ENCODE results near the gene NEIL3. TPM values are rescaled to one million over a fixed set of nuclear protein-coding genes. Genes with fewer than 3 reads are reported as not detected.
"Not testable (repeated sequence)": the region's sequence is repeated elsewhere in the genome, so short reads cannot be mapped to it uniquely, and the experiment has no call there.

The NEIL3 gene
- total RNA-seq, 2 experiments from 2014 or later: 16.6 to 18.7 TPM

DNA sequence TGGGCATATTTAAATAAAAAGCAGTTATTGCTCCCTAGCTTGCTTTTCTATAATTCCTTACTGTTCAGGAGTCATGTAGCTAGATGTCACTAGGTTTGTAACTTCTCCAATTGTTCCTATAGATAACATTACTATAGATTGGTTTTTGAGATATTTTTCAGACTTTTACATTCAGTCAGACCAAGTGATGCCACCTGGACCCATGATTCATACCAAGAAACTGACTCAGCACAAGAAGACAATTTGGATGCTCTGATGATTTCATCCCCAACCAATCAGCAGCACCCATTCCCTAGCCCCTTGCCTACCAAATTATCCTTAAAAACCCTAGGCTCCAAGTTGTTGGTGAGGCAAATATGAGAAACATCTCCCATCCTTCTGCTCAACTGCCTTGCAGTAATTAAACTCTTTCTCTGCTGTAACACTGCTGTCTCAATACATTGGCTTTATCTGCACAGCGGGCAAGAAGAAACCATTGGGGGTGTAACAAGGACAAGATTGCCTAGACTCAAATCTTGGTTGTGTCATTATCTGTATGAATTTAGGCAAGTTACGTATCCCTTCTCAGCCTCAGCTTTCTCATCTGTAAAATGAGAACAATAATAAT is 11.8 kb upstream of the NEIL3 start:
- peaks cover 4% of the 10 kb centered on the region for H3K9me3 Mint-ChIP-seq
- intact Hi-C loops (cut with micrococcal nuclease): no loop called here
- ChIA-PET CTCF (interaction anchor here (1.1 kb wide), 1 partner anchor 9 kb away, joined by 3 read pairs; no protein-coding TSS in a partner anchor), POLR2A (interaction anchor here (0.7 kb wide), 1 partner anchor 12 kb away, joined by 3 read pairs; the partner anchor contains the start of gene NEIL3)
- TF ChIP-seq CTCF (IDR thresholded peaks at IDR 0.05): no peak
- no peak overlapping the region for H3K27ac Mint-ChIP-seq
- DNase-seq (no peak), ATAC-seq (no peak)
- H3K4me3 Mint-ChIP-seq: no peak overlapping the region
- peaks cover 3% of the 10 kb centered on the region for H3K36me3 Mint-ChIP-seq (ENCODE audit: low read depth)
- no peaks in the 10 kb centered on the region for H3K4me1 Mint-ChIP-seq (ENCODE audit: low read depth)
- no peaks in the 10 kb centered on the region for H3K27me3 Mint-ChIP-seq

DNA sequence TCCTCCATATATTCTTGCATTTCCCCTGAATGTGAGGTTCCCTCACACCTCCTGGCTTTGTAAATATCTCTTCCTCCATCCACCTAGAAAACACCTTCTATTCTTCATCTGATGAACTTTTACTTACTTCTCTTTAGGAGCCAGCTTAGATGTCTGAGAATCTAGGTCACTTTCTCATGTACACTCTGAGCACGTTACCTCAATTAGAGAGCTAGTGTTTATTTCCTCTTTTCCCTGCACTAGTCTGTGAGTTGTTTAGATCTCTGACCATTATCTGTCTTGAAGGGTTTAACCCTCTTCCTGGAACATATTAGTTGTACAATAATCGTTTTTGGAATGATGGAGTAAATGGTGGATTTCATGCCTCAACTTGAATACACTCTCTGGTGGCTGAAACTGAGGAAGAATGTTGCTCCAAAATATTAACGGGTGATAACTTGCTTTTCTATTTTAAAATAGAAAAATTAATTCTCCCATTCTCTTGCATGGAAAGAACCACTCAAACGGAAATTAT is 8.5 kb upstream of the NEIL3 start:
- no peak for TF ChIP-seq CTCF (IDR thresholded peaks at IDR 0.05)
- peaks cover 4% of the 10 kb centered on the region for H3K9me3 Mint-ChIP-seq
- no peak overlapping the region for H3K4me3 Mint-ChIP-seq
- peaks cover 3% of the 10 kb centered on the region for H3K36me3 Mint-ChIP-seq (ENCODE audit: low read depth)
- DNase-seq: no peak
- ChIA-PET POLR2A (no interaction called here), CTCF (interaction anchor here (1.3 kb wide), 1 partner anchor 51 kb away, joined by 6 read pairs; no protein-coding TSS in a partner anchor)
- H3K27ac Mint-ChIP-seq: no peak overlapping the region
- intact Hi-C loops (cut with micrococcal nuclease): no loop called here
- no peaks in the 10 kb centered on the region for H3K27me3 Mint-ChIP-seq
- no peak for ATAC-seq
- no peaks in the 10 kb centered on the region for H3K4me1 Mint-ChIP-seq (ENCODE audit: low read depth)

DNA sequence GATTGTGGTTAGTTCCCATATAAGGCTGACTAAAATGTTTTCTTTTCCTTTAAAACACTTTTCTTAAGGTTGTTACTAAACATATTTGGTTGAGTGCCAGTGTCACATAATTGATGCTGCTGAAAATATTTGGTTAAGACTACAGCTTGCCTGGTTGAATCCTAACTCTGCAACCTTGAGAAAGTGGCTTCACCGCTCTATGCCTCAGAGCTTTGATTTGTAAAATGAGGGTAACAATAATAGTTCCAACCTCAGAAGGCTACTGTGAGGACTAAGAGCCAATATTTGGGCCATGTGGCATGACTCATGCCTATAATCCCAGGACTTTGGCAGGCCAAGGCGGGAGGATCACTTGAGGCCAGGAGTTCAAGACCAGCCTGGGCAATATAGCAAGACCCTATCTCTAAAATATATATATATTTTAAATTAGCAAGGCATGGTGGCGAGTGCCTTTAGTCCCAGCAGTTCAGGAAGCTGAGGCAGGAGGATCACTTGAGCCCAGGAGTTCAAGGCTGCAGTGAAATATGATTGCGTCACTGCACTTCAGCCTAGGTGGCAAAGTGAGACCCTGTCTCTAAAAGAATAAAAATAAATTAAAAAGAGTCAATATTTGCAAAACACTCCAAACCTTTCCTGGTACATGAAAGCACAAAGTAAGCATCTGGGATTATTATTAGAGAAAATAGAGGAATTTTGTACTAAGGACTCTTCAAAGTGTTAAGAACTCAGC is 7.1 kb upstream of the NEIL3 start:
- intact Hi-C loops (cut with micrococcal nuclease): no loop called here
- Mint-ChIP-seq H3K4me1 (ENCODE audit: low read depth) (peaks cover 1% of the 10 kb centered on the region), H3K9me3 (peaks cover 4% of the 10 kb centered on the region), H3K4me3 (no peak overlapping the region), H3K27me3 (no peaks in the 10 kb centered on the region), H3K36me3 (ENCODE audit: low read depth) (peaks cover 3% of the 10 kb centered on the region), H3K27ac (no peak overlapping the region)
- ChIA-PET POLR2A (no interaction called here), CTCF (interaction anchor here (1.3 kb wide), 1 partner anchor 52 kb away, joined by 6 read pairs; no protein-coding TSS in a partner anchor)
- ATAC-seq: no peak
- no peak for TF ChIP-seq CTCF (IDR thresholded peaks at IDR 0.05)
- DNase-seq: no peak

DNA sequence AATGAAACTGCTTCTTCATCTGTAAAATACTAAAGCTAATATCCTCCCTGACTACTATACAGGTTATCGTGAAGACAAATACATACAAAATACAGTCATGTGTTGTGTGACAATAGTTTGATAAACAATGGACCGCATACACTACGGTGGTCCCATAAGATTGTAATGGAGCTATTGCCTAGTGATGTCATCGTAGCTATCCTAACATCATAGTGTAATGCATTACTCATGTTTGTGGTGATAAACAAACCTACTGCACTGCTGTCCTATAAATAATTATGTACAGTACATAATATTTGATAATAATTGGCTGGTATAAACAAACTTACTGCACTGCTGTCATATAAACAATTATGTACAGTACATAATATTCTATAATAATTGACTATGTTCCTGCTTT is 5.6 kb upstream of the NEIL3 start:
- H3K27me3 Mint-ChIP-seq: no peaks in the 10 kb centered on the region
- H3K36me3 Mint-ChIP-seq (ENCODE audit: low read depth): no peaks in the 10 kb centered on the region
- ChIA-PET CTCF (interaction anchor here (1.0 to 1.2 kb wide), 2 partner anchors 13 to 54 kb away, joined by 3 read pairs; no protein-coding TSS in a partner anchor), POLR2A (no interaction called here)
- intact Hi-C loops (cut with micrococcal nuclease): no loop called here
- peaks cover 11% of the 10 kb centered on the region for H3K4me1 Mint-ChIP-seq (ENCODE audit: low read depth)
- no peak overlapping the region for H3K4me3 Mint-ChIP-seq
- no peak overlapping the region for H3K27ac Mint-ChIP-seq
- H3K9me3 Mint-ChIP-seq: no peaks in the 10 kb centered on the region
- no peak for TF ChIP-seq CTCF (IDR thresholded peaks at IDR 0.05)
- ATAC-seq (no peak), DNase-seq (no peak)

GRCh38 chr4:177304864-177305263 is 4.8 kb upstream of the NEIL3 start:
- H3K36me3 Mint-ChIP-seq (ENCODE audit: low read depth); H3K9me3 Mint-ChIP-seq; H3K4me3 Mint-ChIP-seq; H3K27ac Mint-ChIP-seq; H3K27me3 Mint-ChIP-seq; intact Hi-C loops (cut with micrococcal nuclease); DNase-seq; POLR2A ChIA-PET; ATAC-seq; CTCF ChIA-PET: not testable (repeated sequence)
- H3K4me1 Mint-ChIP-seq (ENCODE audit: low read depth): peaks cover 13% of the 10 kb centered on the region
